ENCODE results near the gene CKS1B.
A peak's percentile ranks its signal among the peaks of the same experiment; 100 is the strongest.

CKS1B gene

DNA sequence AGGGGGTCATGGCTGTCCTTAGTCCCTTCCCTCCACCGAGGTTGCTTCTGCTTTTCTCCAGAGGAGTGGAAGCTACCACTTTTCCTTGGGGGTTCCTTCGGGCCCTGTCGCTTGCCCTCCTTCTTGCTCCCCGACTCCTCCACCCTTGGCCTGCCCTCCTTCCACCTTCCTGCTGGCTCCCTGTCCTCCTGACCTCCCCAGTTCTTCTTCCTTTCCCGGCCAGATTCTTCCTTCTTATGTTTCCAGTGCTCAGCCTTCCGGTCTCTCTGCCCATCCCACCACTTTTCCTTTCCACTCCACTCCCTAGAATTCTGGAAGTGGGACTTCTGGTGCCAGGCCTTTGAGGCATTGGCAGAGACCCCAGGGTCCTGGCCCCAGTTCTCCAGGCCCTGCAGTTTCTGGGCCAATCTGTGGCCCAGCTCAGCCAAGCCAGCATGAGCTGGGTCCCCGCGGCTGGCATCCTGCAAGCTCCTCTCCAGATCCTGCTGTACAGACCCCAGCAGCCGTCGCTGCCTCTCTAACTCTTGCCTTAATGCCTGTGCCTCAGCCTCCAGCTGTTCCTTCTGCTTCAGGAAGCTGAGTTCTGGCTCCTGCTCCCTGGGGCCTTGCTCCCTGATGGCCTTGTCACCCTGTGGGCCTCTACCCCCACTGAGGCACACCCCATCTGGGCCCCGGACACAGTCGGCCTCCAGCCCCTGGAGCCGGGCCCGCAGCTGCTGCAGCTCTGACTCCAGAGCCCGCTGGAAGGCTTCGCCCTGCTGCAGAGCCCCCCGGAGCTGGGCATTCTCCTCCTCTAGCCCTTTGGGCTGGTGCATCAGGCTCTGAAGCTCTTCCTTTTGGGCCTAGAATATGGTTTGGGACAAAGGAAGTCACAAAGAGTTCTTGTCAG is 28.3 kb upstream of the CKS1B start:
- DNase-seq (ENCODE audit: low spot score), result no peak

DNA sequence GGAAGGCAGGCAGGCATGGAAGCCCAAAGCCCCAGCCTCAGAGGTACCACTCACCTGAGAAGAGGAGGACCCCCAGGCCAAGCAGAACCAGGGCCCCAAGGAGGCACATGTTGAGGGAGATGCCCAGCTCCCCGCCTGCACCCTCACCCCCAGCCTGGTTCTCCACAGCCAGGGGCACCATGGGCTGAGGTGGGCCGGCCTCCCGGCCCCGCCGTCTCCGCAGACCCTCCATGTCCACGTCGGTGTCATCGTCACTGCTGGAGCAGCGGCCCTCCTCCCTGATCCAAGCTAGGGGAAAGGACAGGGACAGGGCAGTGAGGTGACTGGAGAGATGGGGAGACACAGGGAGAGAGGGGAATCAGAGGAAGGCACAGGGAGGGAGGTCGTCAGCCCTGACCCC is 26.4 kb upstream of the CKS1B start:
- no peak for DNase-seq (ENCODE audit: low spot score)

DNA sequence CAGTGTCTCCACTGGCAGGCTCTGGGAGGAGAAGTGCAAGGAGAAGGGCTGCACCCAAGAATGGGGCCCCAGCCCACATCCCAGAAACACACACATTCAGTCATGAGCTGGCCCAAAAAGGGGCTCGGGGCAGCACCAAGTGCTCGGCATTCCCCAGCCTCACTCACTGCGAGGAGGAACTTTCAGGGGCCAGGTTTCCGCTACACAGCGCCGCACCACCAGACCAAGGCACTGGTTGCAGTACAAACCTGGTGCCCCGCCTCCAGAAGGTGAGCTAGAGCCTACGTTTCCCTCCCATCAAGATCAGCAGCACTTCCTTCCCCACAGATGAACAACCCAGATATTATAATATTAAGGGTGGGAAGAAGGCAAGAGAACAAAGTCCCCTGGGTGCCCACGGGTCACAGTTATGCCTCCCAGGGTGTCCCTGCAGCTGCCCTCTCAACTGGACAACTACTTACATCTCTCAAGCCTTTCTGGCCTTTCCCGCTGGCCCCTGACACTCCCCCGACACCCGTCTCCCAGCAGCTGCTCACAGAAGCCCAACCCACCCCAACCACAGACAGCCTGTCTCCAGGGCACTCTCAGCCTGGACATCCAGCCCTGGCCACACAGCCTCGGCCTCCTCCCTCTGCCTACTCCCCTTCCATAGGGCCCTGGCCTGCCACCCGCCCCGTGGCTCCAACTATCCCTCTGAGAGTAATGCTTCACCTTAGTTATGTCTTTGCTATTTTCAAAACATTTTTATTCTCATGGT is 22.4 kb upstream of the CKS1B start:
- DNase-seq (ENCODE audit: low spot score), result no peak

DNA sequence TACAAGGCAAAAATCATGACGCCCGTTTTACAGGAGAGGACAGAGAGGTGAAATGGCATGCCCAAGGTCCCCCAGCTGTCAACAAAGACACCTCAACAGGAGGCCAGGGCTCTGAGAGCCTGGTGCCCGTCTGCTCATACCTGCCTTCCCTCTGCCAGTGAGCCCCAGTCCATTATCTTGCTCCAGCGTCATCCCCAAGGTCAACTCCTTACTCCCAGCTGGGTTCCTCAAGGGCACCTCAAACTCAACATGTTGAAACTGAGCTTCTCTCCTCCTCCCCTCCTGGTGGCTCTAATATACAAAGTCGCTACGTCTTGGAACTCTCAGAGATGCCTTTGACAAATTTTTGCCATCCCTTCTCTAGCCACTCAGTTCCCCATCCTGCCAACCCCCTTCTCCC is 21.8 kb upstream of the CKS1B start:
- DNase-seq (ENCODE audit: low spot score), result no peak

DNA sequence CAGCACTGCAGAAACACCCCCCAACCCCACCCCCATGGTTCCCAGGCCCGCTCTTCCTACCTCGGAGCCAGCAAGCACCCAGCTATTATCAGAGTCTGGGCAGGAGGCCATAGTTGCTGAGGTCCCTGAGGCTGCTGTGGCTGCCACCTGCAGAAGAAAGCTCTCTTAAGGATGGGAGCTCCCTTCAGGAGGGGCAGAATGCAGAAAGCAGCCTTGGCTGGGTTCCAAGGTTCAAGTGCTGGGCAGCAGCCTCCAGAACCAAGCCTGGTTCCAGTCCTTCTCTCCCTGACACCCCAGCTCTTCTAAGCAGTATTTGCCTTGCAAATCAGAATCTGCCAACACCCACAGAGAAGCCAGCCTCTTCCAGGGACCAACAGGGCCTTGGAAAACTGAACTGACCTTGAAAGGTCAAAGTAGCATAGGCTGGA is 20.9 kb upstream of the CKS1B start:
- DNase-seq (ENCODE audit: low spot score), result no peak

DNA sequence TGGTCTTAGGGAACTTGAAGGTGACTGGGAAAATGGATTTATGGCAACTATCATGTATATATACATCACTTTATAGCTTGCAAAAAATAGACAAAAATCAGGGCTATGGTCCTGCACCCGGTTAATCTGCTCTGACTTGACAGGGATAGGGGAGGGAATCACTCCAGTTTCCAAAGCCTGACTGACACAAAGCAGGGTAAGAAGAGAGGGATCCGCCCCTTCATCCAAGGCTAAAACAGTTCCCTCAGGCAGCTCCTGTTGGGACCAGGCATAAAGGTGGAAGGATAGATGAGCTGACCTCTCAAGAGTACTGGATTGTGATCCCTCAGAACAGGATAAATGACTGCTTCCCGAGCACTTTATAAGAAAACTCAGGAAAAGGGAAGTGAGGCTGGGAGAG is 19.9 kb upstream of the CKS1B start:
- no peak for DNase-seq (ENCODE audit: low spot score)

DNA sequence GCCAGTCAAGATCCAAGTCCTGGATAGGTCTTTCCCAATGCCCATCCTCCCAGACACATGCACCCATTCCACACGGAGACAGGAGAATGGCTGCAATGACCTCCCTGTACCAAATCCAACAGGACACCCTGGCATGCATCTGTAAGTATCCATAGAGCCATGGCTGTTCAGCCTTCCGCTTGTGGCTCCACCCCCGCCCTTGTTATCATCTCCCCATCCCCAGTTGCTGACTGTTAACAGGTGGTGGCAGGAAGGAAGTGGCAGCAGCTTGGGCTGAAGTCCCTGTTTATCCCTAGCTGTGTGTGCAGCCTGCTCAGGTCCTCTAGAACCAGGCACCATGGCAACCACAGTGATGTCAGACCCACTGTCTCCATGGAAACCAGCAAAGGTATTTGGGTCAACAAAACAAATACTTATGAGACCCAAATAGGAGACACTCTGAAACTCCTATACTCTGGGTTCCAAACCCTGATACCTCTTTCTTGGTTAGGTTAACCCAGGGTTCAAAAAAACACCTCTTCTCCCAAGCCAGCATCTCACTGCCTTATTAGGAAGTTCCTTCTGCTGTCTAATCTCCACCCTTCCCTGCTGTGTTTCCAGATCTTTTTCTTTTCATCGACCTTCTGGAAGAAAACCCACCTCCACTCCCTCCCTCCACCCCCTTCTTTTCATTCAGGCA is 19.3 kb upstream of the CKS1B start:
- peak; percentile 52 for DNase-seq (ENCODE audit: low spot score)

DNA sequence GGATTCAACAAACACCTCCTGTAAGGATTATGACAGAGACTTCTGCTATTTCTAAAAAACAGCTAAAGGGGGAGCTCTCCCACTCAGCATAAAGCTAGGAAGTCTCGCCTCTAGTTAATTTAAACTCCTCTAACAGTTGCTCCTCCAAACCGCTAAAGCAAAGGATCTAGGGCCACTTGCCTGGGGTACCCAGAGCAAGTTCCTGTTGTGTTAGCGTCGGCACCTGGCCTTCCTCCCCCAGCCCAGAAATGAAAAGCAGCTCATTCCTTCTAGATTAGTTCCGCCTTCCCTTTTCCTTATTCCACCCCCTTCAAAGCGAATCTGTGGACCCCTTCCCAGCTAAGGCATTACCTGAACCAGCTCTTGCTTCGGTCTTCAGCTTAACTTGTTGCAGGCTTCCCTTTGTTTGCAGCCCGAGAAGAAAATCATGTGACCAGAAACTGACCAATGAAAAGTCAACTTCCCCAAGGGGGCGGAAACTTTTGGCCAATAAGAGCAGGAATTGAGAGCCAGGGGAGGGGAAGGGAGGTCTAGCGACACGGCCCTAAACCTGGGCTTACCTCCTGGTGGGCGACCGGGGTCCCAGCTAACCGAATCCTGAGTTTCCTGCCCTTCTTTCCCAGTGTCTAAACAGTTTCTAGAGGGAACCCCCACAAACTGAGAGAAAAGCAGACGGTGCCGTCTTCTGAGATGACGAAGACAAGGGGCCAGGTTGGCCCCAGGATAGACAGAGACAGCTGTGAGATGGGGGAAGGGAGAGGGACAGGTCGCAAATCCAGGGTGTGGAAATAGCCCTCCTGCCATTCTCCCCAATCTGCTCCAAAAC is 18.6 kb upstream of the CKS1B start, which contains the start of gene PBXIP1:
Gene PBXIP1, minus strand, starts transcription at position 382 of the 826 bp plus-strand sequence. CDS start 2,378 bp downstream, outside the sequence.
- DNase-seq (ENCODE audit: low spot score), result peak; percentile 92

DNA sequence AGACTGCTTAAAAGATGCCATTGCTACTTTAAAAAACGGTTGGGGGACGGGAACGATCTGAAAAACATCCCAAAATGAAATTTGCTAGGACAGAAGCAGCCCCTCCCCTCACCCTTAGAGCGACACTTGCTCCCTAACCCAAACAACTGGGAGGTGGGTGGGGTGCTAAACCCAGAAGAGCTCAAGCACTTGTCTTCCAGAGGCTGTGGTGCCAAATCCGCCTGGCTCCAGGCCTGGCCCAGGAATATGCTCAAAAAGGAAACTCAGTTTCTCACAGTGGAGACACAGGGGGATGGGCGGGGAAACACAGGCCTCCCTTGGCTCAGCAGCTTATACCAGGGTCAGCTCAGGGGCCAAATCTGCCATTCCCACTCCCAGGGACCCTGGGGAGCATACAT is 17.9 kb upstream of the CKS1B start:
- no peak for DNase-seq (ENCODE audit: low spot score)

DNA sequence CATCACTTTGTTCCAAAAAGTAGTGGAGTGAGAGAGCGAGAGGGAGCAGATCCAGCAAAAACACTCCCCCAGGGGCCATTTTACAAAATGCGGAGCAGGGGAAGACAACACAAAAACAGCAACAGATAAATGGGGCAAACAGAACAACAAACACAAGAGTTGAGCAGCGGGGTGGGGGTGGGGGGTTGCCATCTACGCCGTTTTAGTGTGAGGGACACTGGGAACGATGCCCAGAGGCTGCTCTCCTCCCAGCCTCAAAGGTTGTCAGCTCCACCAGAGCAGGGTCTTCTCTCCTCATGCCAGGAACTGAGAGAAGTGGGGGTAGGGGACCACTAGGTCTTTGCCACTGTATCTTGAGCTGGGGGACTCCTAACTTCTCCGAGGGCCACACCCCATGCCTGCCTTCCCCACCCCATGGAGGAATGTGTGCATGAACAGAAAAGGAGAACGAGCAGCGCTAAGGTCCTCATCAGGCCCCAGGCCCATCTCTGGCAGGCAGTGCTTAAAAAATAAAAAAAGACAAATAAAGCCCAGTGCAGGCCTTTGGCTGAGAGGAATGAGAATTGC is 17.3 kb upstream of the CKS1B start:
- no peak for DNase-seq (ENCODE audit: low spot score)

DNA sequence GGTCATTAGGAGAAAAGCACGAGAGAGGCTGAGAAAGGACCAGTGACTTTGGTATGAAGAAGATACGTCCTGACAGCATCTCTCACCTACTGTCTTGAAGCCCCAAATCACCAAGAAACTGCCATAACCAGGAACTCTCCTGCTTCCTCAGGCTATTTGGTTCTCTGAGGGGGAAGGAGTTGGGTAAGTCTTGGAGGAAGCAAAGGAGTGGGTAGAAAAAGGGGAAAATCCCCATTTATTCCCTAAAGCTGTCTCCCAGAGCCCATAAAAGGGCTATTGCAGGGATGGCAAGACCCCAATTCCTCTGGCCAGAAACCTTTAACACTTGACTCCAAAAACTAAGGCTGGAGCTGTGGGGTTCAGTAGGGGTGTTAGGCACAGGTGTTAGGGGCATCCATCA is 16.4 kb upstream of the CKS1B start:
- no peak for DNase-seq (ENCODE audit: low spot score)

DNA sequence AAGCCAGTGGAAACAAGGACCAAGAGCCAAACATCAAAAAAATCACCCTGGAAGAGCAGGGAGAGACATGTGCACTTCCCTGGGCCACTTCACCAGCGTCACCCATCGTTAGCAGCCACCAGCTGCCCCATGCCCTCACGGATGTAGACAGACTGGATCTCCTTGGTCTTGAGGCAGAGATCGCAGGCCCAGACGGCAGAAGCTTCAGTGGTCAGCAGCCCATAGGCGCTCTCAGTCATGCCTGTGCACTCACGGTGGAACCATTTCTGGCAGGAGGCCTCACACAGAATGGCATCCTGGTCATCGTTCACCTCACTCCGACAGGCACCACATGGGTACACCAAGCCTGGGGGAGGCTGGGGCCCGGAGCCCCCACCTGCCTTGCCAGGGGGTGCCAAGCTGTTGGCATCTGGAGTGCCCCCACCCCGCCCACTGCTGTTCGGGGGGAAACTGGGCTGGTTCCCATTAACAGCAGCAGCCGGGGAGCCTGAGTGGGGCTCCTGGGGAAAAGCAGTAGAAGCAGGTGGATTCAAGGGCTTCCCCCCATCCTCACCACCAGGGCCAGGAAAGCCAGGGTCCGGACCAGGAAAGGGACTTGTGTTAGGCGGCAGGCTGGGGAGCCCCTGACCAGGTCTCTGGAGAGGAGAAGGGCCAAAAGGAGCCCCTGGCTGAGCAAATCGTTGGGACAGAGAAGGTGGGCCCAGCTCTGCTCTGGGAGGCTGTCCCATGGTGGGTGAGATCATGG is 15.6 kb upstream of the CKS1B start:
- no peak for DNase-seq (ENCODE audit: low spot score)

DNA sequence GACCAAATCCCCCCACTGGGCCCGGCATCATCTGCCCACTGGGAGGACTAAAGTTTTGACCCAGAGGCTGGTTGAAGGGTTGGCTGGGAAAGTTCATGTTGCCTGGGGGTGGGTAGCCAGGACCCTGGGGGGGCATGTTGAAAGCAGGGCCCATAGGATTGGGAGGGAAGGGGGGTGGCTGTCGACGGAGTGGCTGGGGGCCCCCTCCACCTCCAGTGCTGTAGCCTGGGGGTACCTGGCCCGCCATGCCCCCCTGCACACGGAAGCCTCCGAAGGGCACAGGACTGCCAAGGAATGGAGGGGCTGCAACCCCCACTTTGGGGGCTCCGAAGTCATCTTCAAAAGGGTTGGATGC is 15.1 kb upstream of the CKS1B start:
- DNase-seq (ENCODE audit: low spot score), result no peak

DNA sequence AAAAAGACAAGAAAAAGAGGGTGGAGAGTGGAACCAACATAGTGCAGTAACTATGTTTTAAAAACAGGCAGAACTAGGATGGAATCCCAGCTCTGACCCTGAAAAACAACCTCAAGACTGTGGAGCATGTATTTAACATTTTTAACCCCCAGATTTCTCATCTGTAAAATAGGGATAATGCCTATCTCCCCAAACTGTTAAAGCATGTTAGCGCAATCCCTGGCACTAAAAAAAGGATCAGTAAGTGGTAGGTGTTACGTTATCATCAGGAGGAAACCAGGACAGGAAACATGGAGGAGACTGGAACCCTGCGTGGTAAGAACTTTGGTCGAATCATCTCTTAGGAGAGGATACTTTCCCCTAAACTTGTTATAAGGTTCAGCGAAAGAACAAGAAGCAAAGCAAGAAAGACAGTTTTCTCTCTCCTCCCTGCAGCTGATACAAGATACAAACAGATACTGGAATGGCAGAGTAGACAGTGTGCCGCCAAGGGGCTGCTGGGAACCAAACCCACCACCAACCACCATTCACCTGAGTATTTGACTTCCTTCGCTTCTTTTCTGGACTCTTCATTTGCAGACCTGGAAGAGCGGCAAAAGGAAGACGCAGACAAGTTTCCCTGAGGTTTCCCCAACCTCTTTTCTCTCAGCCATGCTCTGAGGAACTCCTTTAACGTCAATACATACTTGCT is 13.9 kb upstream of the CKS1B start:
- no peak for DNase-seq (ENCODE audit: low spot score)

DNA sequence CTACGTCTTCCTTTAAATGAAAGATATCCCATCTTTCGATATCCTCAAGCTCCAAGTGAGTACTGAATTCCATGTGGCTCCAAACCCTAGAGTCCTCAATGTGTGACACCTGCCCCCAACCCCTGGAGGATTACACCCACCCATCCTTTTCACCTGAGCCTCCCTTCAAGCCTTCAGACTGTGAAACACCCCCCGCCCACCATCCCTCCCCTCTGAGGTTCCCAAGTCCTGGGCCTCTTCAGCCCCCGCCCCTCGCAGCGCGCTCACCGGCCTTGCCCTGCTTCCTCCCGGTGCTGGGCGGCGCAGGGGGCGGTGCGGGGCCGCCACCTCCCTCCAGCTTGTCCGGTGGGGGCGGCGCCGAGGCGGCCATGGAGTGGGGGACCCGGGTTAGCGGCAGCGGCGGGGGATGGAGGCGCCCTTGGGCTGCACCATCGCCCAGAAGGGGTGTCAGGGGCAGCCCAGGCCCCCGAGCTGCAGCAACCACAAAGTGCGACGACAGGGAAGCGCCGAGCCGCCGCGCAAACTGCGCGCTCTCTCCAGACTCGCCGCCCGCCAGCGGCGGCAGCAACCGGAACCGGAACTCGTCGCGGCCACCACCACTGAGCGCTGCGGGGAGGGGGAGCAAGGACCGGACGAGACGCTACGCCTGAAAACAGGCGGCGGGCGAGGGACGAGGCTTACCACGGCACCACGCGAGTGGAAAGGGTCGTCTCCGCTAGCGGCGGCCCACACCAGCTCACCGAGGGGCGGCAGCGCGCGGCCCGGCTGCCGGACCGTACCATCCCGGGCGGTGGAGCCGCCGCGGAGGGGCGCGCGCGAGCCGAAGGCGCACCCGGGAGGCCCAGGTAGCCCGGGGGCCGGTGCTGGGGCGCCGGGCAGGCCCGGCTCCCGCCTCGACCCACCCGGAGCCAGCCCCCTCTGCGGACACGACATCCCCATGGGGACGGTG is 13.0 kb upstream of the CKS1B start, which contains the start of gene PYGO2:
Gene PYGO2, minus strand, starts transcription at position 576 of the 949 bp plus-strand sequence. Its CDS starts 206 bp downstream, at position 370.
- peak; percentile 95 for DNase-seq (ENCODE audit: low spot score)

DNA sequence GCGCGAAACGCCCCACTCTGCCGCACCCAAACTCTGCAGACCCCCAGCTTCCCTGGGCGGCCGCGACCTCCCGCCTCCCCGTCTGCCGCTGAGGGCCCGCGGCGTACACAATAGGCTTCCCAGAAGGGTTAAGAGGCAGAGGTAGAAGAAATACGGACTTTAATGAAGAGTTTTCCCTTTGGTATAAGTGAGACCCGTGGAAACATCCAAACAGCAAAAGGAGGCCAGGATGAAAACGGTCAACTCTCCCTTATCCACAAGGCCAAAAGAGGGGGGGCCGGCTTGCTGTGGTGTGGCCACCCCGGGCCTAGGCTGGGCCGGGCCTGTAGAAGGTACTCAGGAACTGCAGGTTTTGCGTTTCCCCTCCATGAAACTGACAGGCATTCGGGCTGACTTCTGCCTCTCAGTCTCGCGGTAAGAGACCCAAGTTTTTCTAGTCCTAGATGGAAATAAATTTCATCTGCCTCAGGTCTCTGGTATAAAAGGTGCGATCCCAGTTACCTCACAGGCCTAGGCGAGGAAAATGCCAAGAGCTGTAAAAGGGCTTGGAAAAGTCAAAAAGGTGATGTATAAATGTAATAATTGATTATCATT is 12.2 kb upstream of the CKS1B start:
- DNase-seq (ENCODE audit: low spot score), result no peak

DNA sequence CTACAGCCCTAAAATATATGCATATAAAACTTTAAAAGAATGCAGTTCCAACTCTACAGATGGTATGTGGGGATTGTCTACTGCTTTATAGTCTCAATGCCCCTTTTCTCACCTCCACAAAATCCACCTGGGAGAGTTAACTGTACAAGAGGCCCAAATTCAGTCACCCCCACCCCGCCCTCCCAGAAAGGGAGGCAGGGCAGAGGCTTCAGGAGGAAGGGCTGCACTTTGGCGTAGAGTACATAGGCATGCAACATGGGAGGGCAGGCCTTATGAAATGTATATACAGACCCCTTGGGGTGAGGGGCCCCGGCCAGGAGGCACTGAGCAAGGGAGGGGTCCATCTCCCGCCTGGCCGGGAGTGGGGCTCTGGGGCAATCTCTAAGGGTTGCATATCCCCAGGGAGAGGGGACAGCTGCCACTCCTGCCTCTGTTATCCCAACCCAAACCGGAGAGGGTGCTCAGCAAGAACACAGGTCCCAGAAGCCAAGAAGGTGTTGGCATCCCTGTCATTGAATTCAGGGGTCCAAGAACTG is 11.6 kb upstream of the CKS1B start:
- DNase-seq (ENCODE audit: low spot score), result no peak

DNA sequence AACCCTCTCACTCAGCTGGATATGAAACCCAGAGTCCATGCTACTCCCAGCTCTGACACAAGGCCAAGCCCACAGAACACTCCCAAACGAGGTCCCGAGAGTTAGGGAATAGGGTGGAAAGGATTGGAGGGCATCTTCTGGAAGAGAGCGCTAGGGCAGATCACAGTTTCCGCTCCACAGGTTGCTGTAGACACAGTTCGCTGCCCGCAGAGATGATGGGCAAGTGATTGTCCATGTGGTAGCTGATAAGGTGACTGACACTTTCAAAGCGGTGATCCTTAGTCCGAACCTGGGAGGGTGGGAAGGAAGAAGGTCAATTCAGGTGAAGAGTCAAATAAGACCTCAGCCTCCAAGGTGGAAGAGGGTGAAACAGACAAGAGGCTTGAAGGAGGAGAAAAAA is 10.8 kb upstream of the CKS1B start:
- no peak for DNase-seq (ENCODE audit: low spot score)

All from D341Med (cell line).